HK-2 (cell line): ENCODE measurements around the gene EFL1.
A peak's percentile ranks its signal among the peaks of the same experiment; 100 is the strongest.

Experiments
- DNase-seq: peaks from one replicate; pipeline ENCODE4 v3.0.0-alpha.2; 2018; ENCODE audit not compliant: unreplicated experiment

Gene EFL1

DNA sequence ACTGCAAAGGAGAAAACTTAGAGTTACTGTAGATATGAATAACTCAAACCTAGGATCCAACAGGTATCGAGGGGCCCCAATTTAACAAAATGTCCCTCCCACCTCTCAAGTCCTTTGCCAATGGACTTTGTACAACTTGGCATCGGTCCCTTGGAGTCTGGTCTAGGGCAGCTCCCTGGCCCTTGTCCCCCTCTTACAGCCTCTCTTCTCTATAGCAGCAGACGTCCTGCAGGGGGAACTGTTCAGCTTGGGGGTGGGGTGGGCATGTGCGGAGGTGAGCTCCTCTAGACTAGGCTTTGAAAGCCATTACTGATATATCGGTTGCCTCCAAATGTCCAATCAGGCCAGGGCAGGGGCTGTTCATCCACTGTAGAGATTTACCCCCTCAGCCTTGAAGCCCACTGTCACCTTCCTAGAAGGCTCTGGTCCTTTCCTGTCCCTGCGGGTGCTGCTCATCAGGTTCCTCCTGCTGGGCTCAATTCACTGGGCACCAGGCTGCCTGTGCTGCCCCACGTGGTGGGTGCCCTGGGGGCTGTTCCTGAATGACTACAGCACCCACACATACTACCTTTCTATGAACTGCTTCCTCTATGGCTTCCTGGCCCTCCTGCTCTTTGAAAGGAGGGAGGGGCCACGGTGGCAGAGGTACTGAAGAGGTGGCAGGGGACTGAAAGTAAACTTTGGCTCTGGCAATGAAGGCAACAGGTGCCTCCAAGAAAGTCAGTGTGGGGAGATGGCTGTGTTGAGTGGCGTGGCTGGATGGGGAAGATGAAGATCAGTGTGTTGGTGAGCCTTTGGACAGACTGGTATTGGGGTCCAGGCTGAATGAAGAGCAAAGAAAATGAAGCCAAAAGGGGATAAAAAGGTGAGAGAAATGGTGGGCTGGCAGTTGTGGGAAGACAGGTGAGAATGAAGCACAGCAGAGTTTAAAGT lies 137.9 kb downstream of the EFL1 start:
- no peak for DNase-seq

DNA sequence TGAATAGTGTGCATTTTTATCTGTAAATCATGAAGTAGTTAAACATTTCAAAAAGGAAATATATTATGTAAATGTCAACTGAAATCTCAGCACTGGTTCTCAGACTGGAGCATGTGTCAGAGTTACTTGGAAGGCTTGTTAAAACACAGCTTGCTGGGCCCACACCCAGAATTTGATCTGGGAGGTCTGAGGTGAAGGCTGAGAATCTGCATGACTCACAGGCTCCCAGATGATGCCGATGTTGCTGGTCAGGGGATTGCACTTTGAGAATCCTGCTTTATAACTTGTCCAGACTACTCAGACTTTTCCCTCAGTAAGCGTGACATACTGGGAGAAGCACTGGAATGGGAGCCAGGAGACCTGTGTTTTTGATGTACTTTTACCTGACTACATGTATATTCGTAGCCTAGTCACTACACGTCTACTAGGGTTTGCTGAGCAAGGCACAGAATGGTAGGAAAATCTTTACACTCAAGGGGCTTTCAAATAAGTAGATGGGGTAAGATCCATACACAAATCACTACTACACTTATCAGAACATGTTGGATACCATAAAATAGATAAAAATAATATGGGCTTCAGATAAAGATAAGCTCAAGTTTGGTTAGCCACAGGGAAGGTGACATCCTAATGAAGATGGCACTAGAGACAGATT lies 139.7 kb downstream of the EFL1 start:
- DNase-seq, result peak; percentile 56

DNA sequence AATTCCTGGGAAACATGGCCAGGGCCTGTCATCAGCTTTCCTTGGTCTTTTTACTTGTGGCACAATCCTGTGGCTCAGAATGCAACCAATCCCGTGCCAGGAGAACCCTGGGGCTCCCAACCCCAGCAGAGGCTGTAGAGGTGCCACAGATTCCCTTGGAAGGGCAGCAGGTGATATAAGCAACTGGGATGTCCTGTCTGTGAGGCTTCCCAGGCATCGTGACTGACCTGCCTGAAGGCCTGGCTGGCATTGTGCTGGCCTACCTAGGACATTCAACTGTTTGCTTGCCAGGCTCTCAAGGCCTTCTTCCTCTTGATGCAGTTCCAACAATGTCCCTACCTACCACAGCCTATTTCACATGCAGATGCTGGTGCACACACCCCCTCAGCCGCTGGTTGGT lies 144.5 kb downstream of the EFL1 start:
- DNase-seq, result no peak

DNA sequence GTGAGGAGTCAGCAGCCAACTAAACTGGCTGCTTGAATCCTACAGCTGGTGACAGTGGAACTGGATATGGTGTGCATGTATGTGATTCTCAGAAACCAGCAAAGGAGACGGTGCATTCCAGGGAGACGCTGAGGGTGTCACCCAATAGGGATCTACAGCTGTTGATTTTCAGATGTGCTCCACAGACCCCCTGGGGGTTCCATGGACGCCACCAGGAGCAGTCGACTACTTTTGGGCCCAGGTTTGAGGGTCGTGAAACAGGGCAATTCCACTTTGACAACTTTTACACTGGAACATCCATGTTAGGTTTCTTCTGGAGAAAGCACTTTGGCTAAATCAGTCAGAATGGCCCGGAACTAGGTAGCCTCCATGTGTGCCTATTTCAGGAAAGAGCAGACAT lies 145.2 kb downstream of the EFL1 start:
- no peak for DNase-seq

DNA sequence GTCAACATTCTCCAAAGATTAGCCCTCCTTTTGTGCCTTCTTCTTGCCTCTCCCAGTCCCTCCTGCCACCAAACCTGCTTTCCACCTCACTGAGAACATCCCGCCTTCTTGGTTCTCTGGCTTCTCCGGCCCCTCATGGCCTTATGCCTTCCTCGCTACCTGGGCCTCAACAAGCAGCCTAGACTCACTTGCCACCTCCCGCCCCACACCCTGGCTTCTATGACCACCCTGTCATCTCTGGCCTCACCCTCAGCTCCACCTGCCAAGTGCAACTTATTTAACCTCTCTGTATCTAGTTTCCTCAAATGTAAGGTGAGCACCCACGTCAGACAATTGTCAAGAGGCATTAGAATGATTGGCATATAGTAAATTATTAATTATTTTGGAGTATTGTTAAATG lies 147.9 kb downstream of the EFL1 start:
- no peak for DNase-seq

DNA sequence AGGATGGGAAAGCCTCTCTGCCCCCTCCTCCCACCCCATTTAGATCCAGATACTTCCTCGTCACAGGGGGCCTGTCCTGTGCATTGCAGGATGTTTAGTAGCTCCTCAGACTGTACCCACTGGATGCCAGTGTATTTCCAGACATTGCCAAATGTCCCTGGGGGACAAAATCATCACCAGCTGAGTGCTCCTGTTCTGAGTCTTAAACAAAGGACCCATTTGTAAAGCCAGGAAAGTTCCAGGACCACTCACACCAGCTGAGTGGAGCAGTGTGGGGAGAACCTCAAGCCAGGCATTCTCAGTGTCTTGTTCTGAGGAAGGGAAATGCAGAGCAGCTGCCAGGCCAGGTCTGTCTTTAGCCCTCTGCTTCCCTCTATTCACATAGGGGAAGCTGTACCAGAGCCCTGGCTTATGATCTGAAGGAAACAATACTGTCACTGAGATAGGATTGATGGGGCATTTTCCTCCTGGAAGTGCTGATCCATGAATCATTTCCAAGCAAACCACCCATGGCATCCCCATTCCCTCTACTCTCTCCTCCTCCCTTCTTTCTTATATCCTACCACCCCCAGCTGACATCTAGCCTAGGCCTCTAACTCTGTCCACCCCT lies 149.3 kb downstream of the EFL1 start:
- no peak for DNase-seq

DNA sequence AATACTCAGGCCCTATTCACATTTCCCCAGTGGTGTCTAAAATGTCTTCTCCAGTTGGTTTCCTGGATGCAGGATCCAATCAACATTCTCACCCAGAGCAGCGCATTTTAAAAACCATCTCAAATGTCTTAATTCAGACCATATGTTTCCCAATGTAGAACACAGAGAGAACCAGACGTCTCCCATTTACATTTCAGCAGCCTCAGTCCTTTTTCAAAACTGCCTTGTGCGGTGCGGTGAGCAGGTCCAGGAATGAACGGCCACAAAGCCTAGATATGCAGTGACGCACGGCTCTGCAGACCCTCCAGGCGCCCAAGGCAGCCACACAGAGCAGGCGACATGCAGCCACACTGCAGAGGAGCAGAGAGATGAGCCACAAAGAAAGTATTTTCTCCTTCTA lies 150.6 kb downstream of the EFL1 start:
- no peak for DNase-seq

DNA sequence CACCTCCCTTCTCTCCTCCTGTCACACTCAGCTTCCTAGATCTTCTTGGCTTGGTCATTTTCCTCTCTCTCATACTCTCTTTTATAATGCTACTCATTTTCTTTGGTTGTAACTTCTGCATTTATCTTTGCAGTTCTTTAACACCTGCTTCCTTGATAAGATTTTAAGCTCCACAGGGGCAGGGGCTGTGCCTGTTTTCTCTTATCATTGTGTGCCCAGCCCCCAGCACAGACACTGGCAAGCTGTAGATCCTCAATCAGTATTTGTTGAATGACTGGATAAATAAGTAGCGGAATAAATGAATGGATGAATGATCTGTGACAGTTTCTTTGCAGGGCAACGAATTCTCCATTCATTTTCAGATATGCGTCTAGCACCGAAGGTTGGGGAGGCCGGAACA lies 152.4 kb downstream of the EFL1 start:
- DNase-seq, result no peak

DNA sequence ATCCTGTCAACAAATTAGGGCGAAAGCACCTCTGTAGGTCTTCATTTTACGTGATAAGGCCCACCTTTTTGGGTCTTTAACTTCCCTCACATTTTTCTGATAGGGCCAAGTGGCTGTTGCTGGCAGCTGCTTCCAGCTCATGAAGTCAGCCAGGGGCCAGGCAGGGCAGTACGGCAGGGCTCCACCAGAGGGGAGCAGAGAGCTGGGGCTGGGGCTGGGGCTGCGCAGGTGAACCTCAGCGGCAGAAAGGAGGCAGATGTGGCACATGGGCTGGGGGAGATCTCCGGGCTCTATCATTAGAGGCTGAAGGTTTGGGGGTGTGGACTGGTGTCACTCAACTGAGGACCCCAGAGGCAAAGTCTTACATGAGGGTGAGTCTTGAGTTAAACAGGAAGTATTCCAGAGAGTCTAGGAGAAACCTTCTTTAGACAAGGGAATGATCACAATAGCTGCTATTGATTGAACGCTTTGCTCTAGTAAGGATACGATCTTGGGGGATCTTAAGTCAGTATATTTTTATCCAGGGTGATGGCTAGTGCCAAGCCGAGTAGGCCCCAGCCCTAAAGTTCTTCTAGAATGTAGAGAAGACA lies 153.9 kb downstream of the EFL1 start:
- peak; percentile 77 for DNase-seq

DNA sequence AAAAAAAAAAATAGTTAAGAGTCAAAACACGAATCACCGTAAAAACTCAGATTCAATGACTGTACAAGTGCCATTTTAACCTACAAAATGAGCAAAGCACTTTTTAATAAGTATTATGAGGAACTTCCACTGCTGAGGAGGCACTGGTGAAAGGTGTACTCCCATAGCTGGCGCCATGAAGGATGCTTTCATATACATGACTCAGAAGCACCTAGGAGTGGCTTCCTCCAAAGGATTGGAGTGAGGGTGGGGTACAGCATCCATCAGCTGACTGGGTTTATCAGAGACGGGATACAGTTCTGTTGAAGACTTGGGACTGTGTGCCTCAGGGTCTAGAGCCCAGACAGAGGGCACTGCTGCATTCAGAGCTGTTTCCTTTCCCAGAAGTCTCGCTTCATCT lies 155.9 kb downstream of the EFL1 start:
- no peak for DNase-seq

DNA sequence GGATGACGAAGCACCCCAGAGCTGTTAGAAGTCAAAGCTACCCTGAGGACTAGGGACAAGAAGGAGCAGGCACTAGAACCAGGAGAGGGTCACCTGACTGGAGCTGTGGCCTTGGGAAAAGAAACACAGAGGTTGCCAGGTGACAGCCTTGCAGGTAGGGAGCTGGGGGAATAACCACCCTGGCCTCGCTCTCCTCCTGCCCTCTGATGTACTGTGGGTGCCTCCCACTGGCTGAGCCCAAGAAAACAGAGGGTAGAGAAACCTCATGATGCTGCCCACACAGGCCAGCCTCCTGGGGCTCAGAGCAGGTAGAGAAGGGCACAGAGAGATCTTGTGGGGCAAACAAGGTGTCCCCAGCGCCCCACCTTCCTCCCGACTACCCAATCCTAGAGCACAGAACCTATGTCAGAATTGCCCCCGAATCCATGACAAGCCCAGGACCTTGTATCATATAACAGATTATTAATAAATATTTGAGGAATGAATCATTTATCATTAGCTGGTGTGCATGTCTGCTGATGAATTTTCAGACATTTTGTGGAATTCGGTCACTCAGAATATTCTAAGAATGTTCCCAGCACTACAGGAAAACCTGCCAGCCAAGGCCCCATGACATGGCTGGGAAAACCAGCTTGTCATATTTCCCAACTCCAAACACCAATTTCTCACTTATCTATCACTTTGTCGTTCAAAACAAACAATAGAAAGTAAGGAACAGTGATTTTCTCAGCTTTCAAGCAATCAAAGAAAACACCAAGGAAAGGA lies 156.9 kb downstream of the EFL1 start:
- DNase-seq, result no peak

DNA sequence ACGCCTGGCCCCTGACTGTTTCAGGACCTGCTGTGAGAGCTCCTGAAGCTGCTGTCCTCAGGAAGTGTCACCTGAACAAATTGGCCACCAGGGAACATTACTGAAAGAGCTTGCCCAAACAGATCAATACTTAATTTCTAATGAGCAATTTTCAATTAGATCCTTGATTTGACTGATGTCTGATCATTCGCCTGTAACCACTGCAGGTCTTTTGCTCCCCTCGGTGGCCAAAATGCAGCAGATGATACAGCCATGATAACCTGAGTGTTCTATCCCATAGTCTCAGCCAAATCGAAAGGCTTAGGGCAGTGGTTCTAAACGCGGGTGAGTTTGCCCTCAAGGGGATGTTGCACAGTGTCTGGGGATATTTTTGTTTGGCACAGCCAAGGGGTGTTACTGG lies 159.1 kb downstream of the EFL1 start:
- no peak for DNase-seq

DNA sequence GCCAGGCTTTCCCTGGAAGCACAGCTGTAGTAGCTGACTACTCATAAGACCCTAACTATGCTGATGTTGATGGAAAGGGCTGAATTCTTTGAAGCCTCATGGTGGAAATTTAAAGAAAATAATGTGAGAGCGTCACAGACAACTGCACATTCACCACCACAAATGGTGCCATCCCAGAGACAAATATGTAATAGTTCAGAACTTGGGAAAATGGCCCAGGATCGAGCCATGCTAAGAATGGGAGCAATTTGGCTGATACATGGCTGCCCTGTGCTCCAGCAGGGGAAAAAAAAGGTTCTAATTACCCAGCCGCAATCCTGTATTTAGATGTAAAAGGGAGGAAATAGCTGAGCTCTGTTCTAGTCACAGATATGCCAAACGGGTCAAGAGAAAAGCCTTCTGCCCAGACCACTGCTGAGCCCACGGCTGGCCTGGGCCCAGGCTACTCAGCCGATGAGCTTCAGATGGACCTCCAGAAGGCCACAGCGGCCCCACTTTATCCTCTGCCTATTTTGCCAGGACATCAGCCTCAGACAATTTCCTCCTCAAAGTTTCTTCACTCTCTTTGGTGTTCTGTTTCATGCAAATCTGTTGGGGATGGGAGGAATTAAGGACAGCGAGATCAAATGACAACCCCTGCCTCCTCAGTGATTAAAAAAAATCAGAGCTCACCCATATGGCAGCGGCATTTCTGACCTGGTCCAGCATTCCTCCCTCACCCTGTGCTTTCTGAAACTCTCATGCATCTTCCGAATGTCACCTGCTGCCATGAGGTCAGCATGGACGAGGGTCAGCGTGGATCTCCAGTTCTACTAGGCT lies 162.2 kb downstream of the EFL1 start:
- no peak for DNase-seq

DNA sequence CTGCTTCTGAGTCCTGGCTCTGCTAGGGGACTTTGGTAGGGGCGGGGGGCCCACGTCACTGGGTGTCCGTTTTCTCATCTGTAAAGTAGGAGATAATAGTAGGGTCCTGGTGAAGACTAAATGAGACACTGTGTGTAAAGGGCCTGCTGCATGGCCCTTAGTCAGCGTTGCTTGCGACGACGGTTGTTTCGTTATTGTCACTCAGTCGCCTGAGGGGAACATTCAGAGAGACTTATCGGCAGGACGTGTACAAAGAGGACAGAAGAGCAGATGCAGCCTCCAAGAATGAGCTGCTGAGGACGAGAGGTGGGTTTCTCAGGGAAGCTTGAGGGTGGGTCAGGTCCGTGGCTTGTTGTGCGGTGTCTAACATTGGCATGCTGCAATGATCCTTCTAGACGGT lies 163.9 kb downstream of the EFL1 start:
- no peak for DNase-seq

DNA sequence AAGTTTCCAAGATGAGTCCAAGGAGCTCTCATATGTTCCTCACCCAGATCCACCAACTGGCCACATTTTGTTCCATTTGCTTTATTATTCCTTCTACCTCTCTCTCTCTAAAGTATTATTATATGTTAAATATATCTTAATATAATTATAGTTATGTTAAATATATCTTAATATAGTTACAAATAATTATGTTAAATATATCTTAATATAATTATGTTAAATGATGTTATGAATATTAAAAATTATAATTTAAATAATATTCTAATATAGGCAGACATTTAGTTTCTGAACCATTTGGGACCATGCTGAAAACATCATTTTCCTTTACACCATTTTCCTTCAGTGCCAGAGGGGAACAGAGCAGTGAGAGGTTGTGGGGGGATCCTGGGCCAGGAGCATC lies 166.7 kb downstream of the EFL1 start:
- no peak for DNase-seq

DNA sequence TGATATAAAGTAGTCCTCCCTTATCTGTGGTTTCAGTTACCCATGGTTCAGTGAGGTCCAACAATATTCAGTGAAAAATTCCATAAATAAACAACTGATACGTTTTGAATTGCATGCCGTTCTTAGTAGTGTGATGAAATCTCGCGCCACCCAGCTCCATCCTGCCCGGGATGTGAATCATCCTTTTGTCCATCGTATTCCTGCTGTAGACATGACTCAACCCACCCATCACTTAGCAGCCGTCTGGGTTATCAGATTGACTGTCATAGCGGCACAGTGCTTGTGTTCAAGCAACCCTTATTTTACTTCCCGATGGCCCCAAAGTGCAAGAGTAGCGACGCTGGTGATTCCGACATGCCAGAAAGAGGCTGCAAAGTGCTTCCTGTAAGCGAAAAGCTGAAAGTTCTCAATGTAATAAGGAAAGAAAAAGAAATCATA lies 168.7 kb downstream of the EFL1 start:
- peak; percentile 35 for DNase-seq

DNA sequence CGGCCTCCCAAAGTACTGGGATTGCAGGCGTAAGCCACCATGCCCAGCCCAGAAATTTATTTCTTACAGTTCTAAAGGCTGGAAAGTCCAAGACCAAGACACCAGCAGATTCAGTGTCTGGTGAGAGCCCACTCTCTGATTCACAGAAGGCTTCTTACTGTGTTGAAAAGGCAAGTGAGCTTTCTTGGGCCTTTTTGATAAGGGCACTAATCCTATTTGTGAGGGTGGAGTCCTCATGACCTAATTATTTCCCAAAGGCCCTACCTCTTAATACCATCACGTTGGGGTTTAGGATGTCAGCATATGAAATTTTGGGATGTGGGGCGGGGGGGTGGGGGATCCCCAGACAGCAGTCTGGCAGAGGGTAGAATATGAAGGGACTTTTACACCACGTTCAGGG lies 169.2 kb downstream of the EFL1 start:
- no peak for DNase-seq

DNA sequence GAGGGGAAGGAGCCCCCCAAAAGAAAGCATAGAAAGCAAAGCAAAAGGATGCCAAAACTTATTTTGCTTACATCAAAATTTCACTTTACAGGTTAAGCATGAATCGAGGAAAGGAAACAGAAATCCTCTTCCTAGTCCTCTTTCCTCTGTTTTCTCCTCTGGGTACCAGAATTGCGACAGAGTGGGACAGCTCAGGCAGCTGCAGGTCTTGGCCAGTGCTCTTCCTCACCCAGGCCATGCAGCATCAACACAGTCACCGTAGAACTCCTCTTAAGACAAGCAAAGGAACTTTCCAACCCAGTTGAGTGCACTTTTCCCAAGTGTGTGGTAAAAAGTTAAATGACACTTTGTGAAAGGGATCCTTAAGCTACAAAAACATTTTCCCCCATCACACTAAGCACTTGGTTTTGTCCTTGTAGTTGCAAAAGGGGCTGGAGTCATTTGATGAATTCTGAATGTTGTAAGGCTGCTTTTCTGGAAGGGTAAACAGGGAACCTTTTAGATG lies 170.8 kb downstream of the EFL1 start:
- DNase-seq, result no peak

DNA sequence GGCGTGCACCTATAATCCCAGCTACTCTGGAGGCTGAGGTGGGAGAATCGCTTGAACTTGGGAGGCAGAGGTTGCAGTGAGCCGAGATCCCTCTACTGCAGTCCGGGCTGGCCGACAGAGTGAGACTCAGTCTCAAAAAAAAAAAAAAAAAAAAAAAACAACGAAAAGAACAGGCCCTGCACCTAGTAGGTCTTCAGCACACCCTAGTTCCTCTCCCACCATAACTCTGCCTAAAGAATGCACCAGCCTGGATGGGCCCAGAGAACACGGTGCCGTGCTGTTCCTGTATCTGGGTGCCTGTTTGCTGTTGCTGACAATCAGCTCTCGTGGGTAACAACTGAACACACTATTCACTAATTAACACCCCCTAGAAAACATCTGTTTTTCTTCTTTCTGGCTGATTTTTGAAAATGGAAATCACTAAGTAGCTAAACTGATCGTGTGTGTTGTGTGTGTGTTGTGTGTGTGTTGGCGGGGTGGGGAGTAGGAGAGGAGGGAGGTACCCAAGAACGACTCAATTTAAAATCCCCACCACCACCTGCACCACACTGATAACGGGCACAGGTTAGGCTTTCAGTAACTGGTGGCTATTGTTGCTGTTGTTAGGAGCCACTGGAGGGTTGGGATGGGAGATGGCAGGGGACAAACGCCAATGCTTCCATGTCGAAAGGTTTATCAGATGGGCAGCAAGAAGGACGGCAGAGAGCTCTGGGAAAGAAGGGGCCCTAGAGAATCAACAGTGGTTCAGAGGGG lies 176.1 kb downstream of the EFL1 start:
- DNase-seq, result no peak
